ENCODE data around the gene SETD4.
"Not testable (repeated sequence)": the region's sequence is repeated elsewhere in the genome, so short reads cannot be mapped to it uniquely, and the experiment has no call there.

- TF ChIP-seq CTCF (IDR thresholded peaks at IDR 0.05); EZH2 (IDR thresholded peaks at IDR 0.05; ENCODE audit: borderline replicate concordance, insufficient read depth, low read depth, low read length, poor library complexity, severe bottlenecking): not testable (repeated sequence)
Measured at GRCh38 chr21:36073911-36074310, 13.6 kb upstream of the SETD4 start.
